SK-N-SH (cell line): Measurements from ENCODE around the gene LECT2. TPM values are rescaled to one million over a fixed set of nuclear protein-coding genes. Genes with fewer than 3 reads are reported as not detected.

ENCODE experiments used
- CTCF ChIA-PET: fragments of 300-600, 350-600 bp; formaldehyde crosslinking; extraction: SDS; loops from one replicate; lab custom pipeline; 2021; lab: Yijun Ruan, JAX
- POLR2A ChIA-PET: fragments of 350-600 bp; sonication (Branson Sonifier 250); formaldehyde crosslinking; extraction: SDS; loops from one replicate; lab custom pipeline; 2020; ENCODE audit warnings: antibody characterized with exemption, inconsistent platforms; lab: Yijun Ruan, JAX
- DNase-seq: peaks from one replicate; pipeline ENCODE4 v3.0.0; 2012
- H2AFZ ChIP-seq: fragments of 200-600 bp; sonication (generic); 2 replicates; pipeline ENCODE4 v1.8.1; 2016; ENCODE audit warnings: antibody characterized with exemption, mild to moderate bottlenecking, low read depth
- H3F3A ChIP-seq: fragments of 200-600 bp; sonication (generic); replicated peaks from 2 replicates; pipeline ENCODE3; 2016; ENCODE audit warnings: antibody characterized with exemption, mild to moderate bottlenecking; ENCODE audit not compliant: insufficient read depth
- H3K27ac ChIP-seq, 2 experiments: fragments of 200-500 bp in 1 of 2; fragments of 200-600 bp in 1 of 2; sonication (Bioruptor generic) in 1 of 2; sonication (generic), shearing (Covaris generic) in 1 of 2; 2 replicates each; pipeline versions ENCODE4 v1.5.1 to v1.6.1; 2014 to 2016; ENCODE audit warnings: low read depth in 2 of 2, inconsistent platforms in 1 of 2, low read length in 1 of 2, mild to moderate bottlenecking in 1 of 2, mixed read lengths in 1 of 2
- H3K27me3 ChIP-seq: fragments of 200-600 bp; sonication (generic), shearing (Covaris generic); 2 replicates; pipeline ENCODE4 v1.6.1; 2016; ENCODE audit warnings: mixed run types; ENCODE audit not compliant: insufficient read depth
- H3K36me3 ChIP-seq, 2 experiments: fragments of 200-500 bp in 1 of 2; fragments of 200-600 bp in 1 of 2; sonication (Bioruptor generic) in 1 of 2; sonication (generic) in 1 of 2; replicated peaks in 1 of 2; 2 replicates each; pipeline versions ENCODE3 to v1.5.1; 2014 to 2016; ENCODE audit warnings: low read length in 1 of 2, mild to moderate bottlenecking in 1 of 2; ENCODE audit not compliant: insufficient read depth in 2 of 2, control insufficient read depth in 1 of 2
- H3K4me1 ChIP-seq, 2 experiments: fragments of 200-500 bp in 1 of 2; fragments of 200-600 bp in 1 of 2; sonication (Bioruptor generic) in 1 of 2; sonication (generic), shearing (Covaris generic) in 1 of 2; 2 replicates each; pipeline versions ENCODE4 v1.5.1 to v1.6.1; 2014 to 2016; ENCODE audit warnings: low read depth in 1 of 2, low read length in 1 of 2, mixed run types in 1 of 2; ENCODE audit not compliant: insufficient read depth in 2 of 2, control insufficient read depth in 1 of 2
- H3K4me2 ChIP-seq: fragments of 200-600 bp; sonication (generic), shearing (Covaris generic); 2 replicates; pipeline ENCODE4 v1.6.1; 2017; ENCODE audit warnings: mixed run types
- H3K4me3 ChIP-seq, 2 experiments: fragments of 200-500 bp in 1 of 2; fragments of 200-600 bp in 1 of 2; sonication (Bioruptor generic) in 1 of 2; sonication (generic), shearing (Covaris generic) in 1 of 2; 2 replicates each; pipeline versions ENCODE4 v1.5.1 to v1.8.1; 2014 to 2016; ENCODE audit warnings: low read depth in 2 of 2, inconsistent platforms in 1 of 2, low read length in 1 of 2, mild to moderate bottlenecking in 1 of 2, mixed read lengths in 1 of 2, moderate library complexity in 1 of 2
- H3K79me2 ChIP-seq: fragments of 200-600 bp; sonication (generic); 2 replicates; pipeline ENCODE4 v1.8.1; 2017; ENCODE audit warnings: mild to moderate bottlenecking; ENCODE audit not compliant: insufficient read depth
- H3K9ac ChIP-seq: fragments of 200-600 bp; sonication (generic); 2 replicates; pipeline ENCODE4 v1.6.1; 2017; ENCODE audit warnings: mixed run types
- H3K9me2 ChIP-seq: fragments of 200-600 bp; sonication (generic); 2 replicates; pipeline ENCODE4 v1.6.1; 2017; ENCODE audit warnings: mixed run types
- H3K9me3 ChIP-seq: fragments of 200-600 bp; sonication (generic); 2 replicates; pipeline ENCODE4 v1.6.1; 2017; ENCODE audit warnings: mixed run types, mild to moderate bottlenecking, moderate library complexity
- H4K20me1 ChIP-seq: fragments of 200-600 bp; sonication (generic); 2 replicates; pipeline ENCODE4 v1.6.1; 2017; ENCODE audit warnings: mild to moderate bottlenecking, mixed run types; ENCODE audit not compliant: insufficient read depth
- CHD2 ChIP-seq: fragments of 150-350 bp; IDR thresholded peaks from 2 replicates; pipeline ENCODE4 v1.6.1; 2018; ENCODE audit warnings: low read length; ENCODE audit not compliant: partially characterized antibody
- CTCF ChIP-seq: fragments of 200-600 bp; sonication (generic); IDR thresholded peaks from 2 replicates; pipeline ENCODE4 v1.6.1; 2017; ENCODE audit warnings: antibody characterized with exemption, mild to moderate bottlenecking, moderate library complexity
- EP300 ChIP-seq, 2 experiments: IDR thresholded peaks; 2 replicates each; pipeline versions ENCODE4 v1.4.0 to v1.6.1; 2012; ENCODE audit warnings: borderline replicate concordance in 1 of 2, low read depth in 1 of 2, low read length in 1 of 2
- FOSL2 ChIP-seq: IDR thresholded peaks from 2 replicates; pipeline ENCODE4 v1.4.0; 2012; ENCODE audit warnings: low read depth, mild to moderate bottlenecking, moderate library complexity, borderline replicate concordance
- FOXJ3 ChIP-seq: sonication (generic); formaldehyde crosslinking; IDR thresholded peaks from 2 replicates; pipeline ENCODE4 v1.5.1; 2020; ENCODE audit warnings: mild to moderate bottlenecking, missing genetic modification reagents
- GABPA ChIP-seq: IDR thresholded peaks from 2 replicates; pipeline ENCODE4 v1.4.0; 2012; ENCODE audit warnings: low read depth, mild to moderate bottlenecking
- JUND ChIP-seq: IDR thresholded peaks from 2 replicates; pipeline ENCODE4 v1.4.0; 2012
- MAX ChIP-seq: IDR thresholded peaks from 2 replicates; pipeline ENCODE4 v1.4.0; 2012; ENCODE audit warnings: low read depth
- MEF2A ChIP-seq: IDR thresholded peaks from 2 replicates; pipeline ENCODE4 v1.4.0; 2012; ENCODE audit warnings: low read depth, borderline replicate concordance
- NFIC ChIP-seq: IDR thresholded peaks from 2 replicates; pipeline ENCODE4 v1.4.0; 2012; ENCODE audit warnings: borderline replicate concordance
- PBX3 ChIP-seq: IDR thresholded peaks from 2 replicates; pipeline ENCODE4; 2012
- POLR2AphosphoS5 ChIP-seq: IDR thresholded peaks from 2 replicates; pipeline ENCODE4 v1.6.1; 2012; ENCODE audit warnings: low read depth, low read length
- REST ChIP-seq: IDR thresholded peaks from 2 replicates; pipeline ENCODE4 v1.6.1; 2012; ENCODE audit warnings: mild to moderate bottlenecking, low read depth, low read length, moderate library complexity
- RFX5 ChIP-seq: IDR thresholded peaks from 2 replicates; pipeline ENCODE4 v1.6.1; 2012; ENCODE audit warnings: mild to moderate bottlenecking, improper control_type of control experiment, low read length
- SMC3 ChIP-seq: IDR thresholded peaks from 2 replicates; pipeline ENCODE4 v1.6.1; 2012; ENCODE audit warnings: low read depth, low read length, improper control_type of control experiment
- TAF1 ChIP-seq: IDR thresholded peaks from 2 replicates; pipeline ENCODE4 v1.6.1; 2012; ENCODE audit warnings: low read depth, mild to moderate bottlenecking, low read length, moderate library complexity, borderline replicate concordance
- TCF12 ChIP-seq: IDR thresholded peaks from 2 replicates; pipeline ENCODE4 v1.4.0; 2012
- USF1 ChIP-seq: IDR thresholded peaks from 2 replicates; pipeline ENCODE4 v1.4.0; 2012; ENCODE audit warnings: low read depth, borderline replicate concordance
- USF2 ChIP-seq: fragments of 150-350 bp; IDR thresholded peaks from 2 replicates; pipeline ENCODE4 v1.6.1; 2017; ENCODE audit warnings: antibody characterized with exemption, low read length, low read depth, borderline replicate concordance
- ZBTB33 ChIP-seq: IDR thresholded peaks from 2 replicates; pipeline ENCODE4 v1.4.0; 2012; ENCODE audit warnings: low read depth, borderline replicate concordance
- WGBS: methylation state at CpG from one replicate; pipeline ENCODE4 v1.1.6; 2017; ENCODE audit warnings: low lambda C conversion rate; 5-methylcytosine and 5-hydroxymethylcytosine counted together
- polyA plus RNA-seq, 3 experiments: library from polyadenylated mRNA; depleted of rRNA; stranded (reverse); fragments of >200 nt; gene quantifications; 2 replicates each; pipeline ENCODE4 v1.2.3, GENCODE V29; 2012

Gene LECT2
- polyA plus RNA-seq, 1 of the 3 experiments (the other 2 are of a cell fraction) = 0.18 TPM

GRCh38 chr5:135941711-135942110 lies 13.1 kb downstream of the LECT2 start:
- Histone ChIP-seq H3K27ac (no peak overlapping the region), H2AFZ (no peak overlapping the region), H3K4me1 (no peaks in the 10 kb centered on the region), H3K79me2 (peaks cover 8% of the 10 kb centered on the region; the same call in 1 of the 2 replicates), H3K9me3 (no peaks in the 10 kb centered on the region), H3F3A (peaks cover 33% of the 10 kb centered on the region), H4K20me1 (no peaks in the 10 kb centered on the region), H3K4me3 (no peak overlapping the region), H3K9me2 (no peaks in the 10 kb centered on the region), H3K27me3 (no peaks in the 10 kb centered on the region), H3K36me3 (peaks cover 34 to 40% of the 10 kb centered on the region in 2 experiments), H3K4me2 (no peak overlapping the region), H3K9ac (no peak overlapping the region)
- CTCF ChIA-PET = interaction anchor here (1.0 to 3.3 kb wide), 10 partner anchors 9 to 271 kb away, joined by 3 to 20 read pairs (median 4); no protein-coding TSS in a partner anchor
- WGBS = 64% methylated on average over 2 of the region's 2 CpGs
- POLR2A ChIA-PET = no interaction called here
- no peak for TF ChIP-seq ZBTB33
- TF ChIP-seq EP300 (IDR thresholded peaks at IDR 0.05; ENCODE audit: borderline replicate concordance in 1 of 2, low read depth in 1 of 2, low read length in 1 of 2) = no peak
- TF ChIP-seq PBX3 = no peak
- TF ChIP-seq USF2 = no peak
- TF ChIP-seq REST = no peak
- TF ChIP-seq CTCF = no peak
- TF ChIP-seq TCF12 = no peak
- TF ChIP-seq GABPA = no peak
- TF ChIP-seq CHD2 = no peak
- no peak for TF ChIP-seq FOXJ3
- TF ChIP-seq RFX5 = no peak
- no peak for TF ChIP-seq MAX
- no peak for TF ChIP-seq JUND
- no peak for TF ChIP-seq USF1
- no peak for TF ChIP-seq TAF1
- no peak for TF ChIP-seq MEF2A
- no peak for TF ChIP-seq NFIC
- TF ChIP-seq POLR2AphosphoS5 = no peak
- no peak for TF ChIP-seq SMC3
- no peak for TF ChIP-seq FOSL2
- DNase-seq = no peak
